Measurements from ENCODE around the gene CRADD.
"Not testable (repeated sequence)": the region's sequence is repeated elsewhere in the genome, so short reads cannot be mapped to it uniquely, and the experiment has no call there.

CRADD gene

DNA sequence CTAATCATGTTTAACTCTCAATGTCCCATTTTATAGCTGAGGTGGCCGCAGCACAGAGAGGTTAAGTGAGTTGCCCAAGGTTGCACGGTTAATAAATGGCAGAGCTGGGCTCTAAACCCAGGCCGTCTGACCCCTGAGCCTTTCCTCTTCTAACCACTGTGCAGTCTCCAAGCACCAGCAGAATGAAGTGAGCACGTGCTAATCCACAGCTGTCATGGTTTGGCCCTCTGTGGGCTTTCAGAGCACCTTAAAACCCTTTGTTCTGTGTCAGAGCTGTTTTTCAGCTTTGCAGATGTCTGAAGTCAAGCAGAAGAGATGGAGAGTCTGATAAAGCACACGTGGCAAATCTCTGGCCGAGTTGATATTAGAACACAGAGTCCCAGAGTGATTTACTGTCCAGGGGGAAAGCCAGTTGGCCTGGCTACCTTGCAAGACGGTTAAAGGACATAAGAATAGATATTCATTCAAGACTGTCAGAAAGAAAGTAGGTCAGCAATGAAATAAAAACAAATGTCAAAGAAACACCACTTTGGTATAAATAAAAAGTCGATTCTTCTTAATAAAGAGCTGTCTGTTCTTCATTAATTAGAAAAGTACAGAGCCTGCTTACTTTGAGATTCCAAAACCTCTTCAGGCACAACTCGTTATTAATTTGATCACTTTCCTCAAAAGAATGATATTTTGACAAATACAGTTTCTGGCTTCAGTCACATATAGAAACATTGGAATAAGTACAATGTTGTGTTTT is 107.3 kb downstream of the CRADD start:
- no peak for DNase-seq (ENCODE audit: low read depth)

DNA sequence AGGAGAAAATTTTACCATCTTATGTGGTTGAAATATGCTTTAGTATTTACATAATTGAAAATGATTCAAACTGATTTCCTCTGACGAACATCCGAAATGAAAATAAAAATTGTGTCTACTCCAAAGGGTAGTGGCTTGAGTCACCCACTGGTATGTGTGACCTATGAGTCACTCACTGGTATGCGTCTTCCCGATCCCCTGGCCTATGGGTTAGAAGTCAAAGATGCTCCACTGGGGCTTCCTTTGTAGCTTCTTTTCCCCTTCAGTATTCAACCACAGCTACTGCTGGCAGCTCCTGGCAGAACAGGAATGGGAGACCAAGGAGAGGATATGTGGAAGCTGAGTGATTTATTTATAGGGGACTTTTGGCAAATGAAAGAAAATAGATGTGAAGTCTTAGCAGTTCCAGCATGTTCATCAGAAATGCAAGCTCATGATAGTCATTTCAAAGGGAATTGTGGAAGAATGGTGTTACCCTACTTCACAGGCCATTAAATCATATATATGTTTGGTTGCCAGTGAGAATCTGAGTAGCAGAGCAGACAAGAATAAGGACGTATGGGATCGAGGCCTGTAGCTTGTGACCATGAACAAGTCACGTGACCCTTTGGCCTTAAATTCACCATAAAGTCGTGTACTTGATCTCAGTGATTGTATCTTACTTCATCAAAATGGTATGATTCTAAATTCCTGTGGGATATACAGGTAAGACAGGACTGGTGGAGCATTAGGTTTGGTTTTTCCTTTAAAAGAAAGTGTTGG is 108.3 kb downstream of the CRADD start:
- DNase-seq (ENCODE audit: low read depth): peak; percentile 96

DNA sequence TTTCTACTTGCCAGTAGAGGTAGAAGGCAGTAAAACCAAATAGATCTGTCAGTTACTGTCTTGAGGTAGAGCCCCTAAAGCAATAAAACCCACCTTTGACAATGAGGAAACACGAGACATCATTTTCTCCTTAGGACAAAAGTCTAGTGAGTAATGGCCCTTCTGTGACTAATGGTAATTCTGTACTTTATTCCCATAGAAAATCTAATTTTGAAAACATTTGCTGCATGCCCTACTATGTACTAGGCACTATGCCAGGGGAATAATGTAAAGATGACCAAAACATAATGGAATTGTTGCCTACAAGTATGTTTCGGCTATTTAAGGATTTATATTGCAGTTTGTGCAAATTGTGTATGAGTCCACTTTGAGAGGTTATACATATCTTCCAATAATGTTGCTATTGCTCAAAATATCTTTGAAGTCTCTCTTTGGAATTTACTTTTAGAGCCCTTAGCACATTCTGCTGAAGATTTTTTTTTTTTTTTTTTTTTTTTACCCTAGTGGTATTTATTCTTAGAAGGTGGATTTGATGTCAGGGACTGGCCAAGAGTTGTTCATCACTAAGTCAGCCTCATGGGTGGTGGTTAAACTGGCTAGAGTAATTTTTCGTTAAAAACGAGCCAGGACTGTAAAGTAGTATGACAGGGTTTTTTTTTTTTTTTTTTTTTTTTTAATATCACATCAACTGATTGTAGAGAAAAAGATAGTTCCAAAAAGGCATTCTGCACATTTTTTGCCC is 109.7 kb downstream of the CRADD start:
- no peak for DNase-seq (ENCODE audit: low read depth)

DNA sequence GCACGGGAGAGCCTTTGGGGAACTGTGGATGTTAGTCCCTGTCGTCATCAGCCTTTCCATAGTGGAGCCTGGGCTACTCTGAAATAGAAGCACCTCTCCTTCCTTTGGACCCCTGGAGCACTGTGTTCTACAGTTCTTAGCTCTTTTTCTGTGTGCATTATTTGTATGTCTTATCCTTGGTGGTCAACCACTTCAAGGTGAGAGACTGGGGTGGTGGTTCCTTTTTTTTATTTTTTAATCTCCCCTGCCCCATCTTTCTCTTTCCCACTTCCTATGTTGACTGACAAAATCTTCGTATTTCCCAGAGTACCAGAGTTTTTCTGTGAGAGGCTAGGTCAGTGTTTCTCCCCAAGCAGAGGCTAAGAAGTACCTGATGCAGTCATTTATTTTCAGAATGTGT is 111.7 kb downstream of the CRADD start:
- DNase-seq (ENCODE audit: low read depth): no peak

DNA sequence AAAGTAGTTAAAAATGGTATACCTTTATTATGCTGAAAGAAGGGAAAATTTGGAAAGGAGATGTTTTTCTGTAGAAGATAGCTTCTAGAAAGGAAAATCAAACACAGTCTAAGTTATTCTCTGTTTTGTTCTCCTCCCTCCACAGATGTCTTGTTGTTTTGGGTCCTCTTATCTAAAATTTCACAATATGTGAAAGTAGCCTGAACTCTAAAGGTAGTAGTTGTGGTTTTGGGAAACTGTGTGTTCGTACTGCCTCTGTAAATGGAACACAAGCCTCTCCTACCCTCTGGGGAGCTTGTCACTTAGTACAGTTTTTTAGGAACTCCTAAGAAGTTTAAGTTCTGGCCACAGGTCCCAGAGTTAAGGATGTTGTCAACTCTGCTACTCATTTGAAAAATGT is 112.6 kb downstream of the CRADD start:
- no peak for DNase-seq (ENCODE audit: low read depth)

DNA sequence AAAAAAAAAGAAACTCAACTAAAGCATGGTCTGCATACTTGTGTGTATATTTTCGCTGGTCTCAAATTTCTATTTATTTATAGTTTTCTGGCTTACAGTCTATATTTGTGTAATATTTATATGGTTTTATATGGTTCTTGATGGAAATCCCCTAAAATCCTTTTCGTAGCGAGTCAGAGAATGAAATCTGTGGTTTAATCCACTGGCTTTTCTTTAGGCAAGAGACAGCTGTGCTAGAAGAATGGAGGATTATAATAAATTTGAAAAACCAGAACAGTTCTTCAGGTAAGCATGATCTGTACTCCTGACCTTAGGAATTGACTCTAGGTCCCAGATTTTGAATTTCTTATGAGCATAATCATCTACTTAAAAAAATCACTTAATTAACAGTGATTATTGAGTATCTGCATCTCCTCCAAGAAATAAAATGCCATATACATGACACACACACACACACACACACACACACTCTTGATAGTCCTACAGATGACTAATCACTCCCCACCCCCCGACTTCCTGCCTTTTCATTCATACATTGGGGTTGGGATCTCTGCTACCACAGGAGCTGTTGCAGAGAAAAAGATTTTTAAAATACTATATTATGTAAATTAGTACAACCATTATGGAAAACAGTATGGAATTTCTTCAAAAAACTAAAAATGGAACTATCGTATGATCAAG is 113.4 kb downstream of the CRADD start:
- DNase-seq (ENCODE audit: low read depth): no peak

DNA sequence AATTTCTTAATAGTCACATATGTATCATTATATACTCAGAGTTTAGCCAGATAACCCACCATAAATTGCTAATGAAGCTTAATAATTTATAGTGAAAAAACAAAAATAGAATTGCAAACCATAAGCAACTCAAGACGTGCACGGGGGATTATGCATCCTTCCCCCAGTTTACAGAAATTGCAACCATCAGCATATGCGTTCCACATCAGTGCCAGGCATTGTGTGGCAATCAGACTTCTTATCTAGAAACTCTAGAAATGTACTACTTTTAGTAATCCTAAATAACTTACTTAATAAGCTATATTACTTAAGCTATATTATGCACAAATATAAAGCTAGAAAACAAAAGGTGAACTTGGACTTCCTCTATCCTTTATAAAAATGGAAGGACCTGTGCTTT is 115.8 kb downstream of the CRADD start:
- no peak for DNase-seq (ENCODE audit: low read depth)

DNA sequence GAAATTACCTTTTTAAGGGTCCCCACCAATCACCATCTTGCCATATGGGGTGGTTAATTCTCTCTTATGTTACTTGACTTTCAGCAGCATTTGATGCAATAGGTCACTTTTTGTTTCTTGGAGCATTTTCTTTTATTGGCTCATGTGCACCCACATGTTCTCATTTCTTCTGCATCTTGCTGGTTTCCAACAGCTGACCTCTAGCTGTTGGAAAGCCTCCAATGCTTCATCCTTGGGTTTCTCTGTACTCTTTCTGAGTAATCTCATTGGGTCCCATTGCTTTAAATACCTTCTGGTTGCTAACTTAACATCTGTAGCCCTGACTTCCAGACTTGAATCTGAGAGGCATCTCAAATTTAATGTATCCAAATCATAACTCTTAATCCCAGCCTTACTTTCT is 116.8 kb downstream of the CRADD start:
- no peak for DNase-seq (ENCODE audit: low read depth)

DNA sequence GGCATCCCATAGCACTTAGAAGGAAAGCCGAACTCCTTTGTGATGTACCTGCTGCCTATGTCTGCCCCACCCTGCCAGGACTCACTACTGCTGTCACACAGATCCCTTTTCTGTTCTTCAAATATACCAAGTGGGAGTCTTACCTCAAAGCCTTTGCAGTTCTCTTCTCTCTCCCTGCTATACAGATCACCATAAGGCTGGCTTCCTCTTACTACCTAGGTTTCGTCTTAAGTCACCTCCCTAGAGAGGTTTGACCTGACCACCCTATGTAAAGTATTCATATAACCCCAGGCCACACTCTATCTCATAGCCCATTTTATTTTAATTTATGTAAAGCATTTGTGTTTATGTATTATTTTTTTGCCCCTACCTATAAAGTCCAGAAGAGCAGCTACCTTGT is 117.6 kb downstream of the CRADD start:
- DNase-seq (ENCODE audit: low read depth): no peak

DNA sequence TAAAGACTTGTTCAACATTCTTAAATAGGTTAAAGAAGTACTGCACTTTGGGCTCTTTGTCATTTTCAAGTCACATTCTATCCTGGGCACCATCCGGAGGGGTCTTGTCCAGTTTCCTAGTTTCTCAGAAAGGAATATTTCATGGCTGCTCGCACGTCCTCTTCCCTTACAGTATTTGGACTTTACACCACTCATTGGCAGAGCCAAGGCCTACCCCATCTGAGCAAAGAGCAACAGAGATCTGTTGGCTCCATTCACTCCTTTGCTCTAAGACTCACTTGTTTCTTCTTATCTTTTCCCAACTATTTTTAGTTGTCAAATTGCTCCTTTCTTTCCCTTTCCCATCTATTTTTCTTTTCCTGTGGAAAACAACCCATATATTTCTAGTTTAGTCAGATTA is 118.2 kb downstream of the CRADD start:
- no peak for DNase-seq (ENCODE audit: low read depth)

DNA sequence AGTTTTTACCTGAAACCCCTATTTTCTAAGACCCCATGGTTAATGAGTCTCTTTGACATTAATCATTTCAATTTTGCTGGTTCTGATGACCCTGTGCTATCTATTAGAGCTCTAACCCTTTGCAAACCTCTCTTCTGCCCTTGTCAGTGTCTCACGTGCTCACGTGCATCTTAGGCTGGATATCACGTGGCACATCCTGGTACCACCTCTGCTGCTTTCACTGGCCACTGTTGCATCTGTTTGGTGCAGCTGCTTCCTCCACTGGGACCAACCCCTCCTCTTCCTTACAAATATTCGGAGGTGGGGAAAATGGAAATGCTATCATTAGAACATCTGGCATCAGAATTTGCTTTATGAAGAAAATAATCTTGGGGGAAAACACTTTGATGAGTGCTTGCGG is 119.6 kb downstream of the CRADD start:
- no peak for DNase-seq (ENCODE audit: low read depth)

DNA sequence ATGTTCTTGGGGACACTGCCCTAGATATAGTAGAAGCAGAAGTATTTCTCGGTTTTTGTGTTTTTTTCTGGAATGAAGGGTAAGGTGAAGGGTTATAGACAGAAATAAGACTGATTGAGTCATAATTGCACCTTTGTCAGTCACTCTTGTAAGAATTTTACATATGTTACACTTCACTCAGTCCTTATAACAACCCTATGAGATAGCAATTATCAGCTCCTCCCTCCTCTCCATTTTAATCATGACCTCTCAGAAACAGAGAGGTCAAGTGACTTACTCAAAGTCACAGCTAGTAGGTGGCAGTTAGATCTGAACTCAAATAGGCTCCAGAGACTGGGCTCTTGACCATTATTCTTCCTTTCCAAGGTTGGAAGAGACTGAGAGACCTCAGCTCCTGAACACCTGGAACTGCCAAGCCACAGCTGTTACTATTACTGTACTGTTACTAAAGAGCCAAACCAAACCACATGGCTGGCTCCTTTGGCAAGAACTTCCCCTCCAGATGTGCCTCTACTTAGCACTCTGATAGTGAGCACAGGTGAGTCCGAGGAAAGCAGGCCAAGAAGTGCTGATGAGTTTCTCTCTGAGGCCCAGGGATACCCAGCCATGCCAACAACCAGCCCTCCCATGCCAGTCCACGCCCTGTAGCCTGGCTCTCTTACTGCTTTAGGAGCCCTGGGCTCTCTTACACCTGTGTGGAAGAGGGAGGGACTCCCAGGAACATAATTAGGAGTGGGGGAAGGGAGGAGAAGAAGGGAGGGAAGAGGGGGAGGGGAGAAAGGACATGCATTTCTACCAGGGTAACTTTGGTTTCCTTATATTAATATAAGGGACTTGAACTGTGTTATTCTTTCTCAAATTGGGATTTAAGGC is 121.3 kb downstream of the CRADD start:
- DNase-seq (ENCODE audit: low read depth): no peak

DNA sequence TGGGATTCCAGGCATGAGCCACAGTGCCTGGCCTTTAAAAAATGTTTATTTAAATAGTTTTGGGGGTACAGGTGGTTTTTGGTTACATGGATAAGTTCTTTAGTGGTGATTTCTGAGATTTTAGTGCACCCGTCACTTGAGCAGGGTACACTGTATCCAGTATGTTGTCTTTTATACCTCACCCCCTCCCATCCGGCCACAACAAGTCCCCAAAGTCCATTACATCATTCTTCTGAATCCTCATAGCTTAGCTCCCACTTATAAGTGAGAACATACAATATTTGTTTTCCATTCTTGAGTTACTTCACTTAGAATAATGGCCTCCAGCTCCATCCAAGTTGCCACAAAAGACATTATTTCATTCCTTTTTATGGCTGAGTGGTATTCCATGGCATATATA is 124.5 kb downstream of the CRADD start:
- DNase-seq (ENCODE audit: low read depth): not testable (repeated sequence)

DNA sequence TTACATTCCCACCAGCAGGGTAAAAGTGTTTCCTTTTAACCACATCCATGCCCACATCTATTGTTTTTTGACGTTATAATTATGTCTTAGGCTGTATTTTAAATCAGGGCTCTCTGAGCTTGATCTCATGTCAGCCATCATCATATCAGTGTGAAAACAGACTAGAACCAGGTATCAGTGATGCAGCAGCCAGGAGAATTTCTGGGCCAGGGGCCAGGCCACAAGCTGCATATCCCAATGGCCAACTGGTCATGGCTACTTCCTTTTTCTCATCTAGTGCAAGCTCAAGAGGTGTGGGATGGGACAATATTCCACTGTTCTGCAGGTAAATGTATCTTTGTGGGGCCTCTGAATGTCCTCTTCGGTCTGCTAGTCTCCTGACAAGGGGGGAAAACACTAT is 125.1 kb downstream of the CRADD start:
- DNase-seq (ENCODE audit: low read depth): no peak

DNA sequence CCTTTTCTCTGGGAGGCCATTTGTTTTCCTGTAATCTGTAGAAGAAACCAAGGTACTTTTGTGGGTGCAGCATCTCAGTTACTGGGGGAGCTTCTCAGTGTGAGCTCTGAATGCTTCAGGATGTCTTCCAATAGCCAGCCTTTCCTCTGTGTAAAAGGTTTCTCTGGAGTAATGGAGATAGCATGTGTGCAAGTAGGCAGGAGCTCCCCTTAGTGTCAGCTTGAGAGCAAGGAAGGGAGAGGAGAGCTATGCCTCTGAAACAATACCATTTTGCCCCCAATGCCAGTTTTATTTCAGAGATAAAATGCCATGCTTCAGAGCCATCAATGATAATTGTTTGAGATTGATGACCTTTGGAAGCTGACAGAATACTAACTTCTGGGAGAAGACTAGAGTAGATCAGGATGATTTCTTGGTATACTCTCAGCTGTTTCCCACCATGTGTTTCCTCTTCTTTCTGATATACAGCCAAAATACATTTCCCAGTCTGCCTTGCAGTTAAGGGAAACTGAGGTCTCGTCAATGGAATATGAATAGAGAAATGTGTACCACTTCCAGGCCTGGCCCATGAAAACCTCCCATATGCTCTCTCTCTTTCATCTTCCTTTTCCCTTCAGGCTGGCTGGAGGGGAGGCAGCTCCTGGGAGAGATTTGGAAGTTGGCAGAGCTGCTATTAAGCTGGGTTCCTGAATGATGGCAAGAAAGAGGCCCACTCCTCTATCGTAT is 125.7 kb downstream of the CRADD start:
- DNase-seq (ENCODE audit: low read depth): no peak

DNA sequence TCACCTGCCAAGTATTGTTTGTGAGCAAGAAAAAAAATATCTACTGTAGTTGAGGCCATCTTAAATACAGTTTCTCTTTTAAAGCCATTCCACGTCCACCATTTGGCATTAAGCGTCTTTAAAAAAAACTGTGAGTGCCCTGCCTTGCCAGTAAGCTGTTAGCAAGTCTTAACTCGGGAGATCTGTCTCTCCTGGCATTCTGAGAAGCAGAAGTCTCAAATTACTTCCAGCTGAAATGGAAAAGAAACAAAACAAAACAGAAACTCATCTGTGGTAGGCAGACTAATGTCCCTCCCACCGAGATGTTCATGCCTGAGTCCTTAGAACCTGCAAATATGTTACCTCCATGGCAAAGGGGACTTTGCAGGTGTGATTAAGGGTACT is 126.2 kb downstream of the CRADD start:
- DNase-seq (ENCODE audit: low read depth): peak; percentile 83

DNA sequence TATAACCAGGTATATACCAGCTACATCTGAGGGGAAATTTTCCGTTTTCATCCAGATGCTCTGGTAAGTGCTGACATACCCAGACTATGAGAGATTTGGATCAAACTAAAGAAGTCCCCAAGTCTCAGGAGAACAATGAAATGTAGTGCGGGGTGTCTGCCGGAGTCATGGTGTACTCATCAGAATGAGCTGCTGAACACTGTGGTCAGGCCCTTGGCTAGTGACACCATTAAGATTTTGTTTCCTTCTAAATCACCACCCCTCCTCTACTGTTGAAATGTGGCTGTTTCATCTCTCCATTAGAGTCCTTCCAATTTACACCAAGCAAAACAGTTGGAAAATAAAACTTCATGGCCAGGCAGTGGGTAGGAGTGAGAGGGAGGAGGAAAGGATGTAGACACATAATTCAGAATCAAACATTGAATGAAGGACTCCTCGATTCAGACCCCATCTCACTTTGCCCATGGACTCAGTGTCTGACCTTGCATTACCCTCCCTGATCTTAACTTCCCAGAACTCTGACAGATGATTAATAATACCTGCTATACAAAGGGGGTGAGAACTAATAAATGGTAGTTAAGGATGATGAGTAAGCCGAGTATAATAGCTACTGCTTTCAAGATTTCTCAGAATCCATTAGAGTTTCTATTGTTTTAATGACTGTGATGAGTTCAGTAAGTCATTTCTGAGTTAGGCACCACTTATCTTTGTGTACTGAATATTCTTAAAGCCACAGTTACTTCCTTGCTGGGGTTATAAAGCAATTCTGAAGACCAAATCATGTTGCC is 127.4 kb downstream of the CRADD start:
- no peak for DNase-seq (ENCODE audit: low read depth)

DNA sequence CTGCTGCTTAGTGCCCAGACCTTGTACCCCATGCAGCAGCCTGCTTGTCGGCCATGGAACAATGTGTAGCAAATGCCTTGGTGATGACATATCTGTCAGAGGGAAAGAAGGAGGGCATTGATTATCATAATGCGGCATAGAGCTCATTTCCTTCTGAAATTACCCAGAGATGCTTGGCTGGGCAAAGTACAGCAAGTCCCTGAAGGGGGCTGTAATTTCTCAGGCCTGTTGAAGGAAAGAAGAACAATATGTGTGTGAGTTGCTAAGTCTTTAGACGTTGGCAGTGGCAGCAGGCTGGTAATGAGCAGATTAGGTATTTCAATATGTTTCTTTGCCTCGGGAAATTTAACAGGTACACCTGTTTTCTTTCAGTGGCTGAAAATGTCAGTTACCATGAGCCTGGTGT is 128.6 kb downstream of the CRADD start:
- DNase-seq (ENCODE audit: low read depth): no peak

DNA sequence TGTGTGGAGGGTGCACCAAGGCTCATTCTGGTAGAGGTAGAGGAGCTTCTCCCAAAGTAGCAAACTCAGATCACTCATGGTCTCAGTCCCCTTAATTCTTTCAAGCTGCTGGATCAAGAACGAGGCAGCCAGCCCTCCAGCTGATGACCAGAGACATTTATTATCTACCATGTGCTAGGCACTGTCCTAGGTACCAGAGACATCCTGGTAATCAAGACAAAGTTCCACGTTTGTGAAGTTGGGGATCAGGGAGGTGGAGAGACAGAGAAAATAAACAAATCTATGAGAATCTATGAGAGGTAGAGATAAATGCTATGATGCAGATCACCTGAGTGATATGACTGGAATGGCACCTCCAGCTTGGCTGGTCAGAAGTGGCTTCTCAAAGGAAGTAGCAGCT is 130.2 kb downstream of the CRADD start:
- no peak for DNase-seq (ENCODE audit: low read depth)
